Body of pancreas (tissue), 4 donors: ENCODE results near the gene MYL12B. TPM values are rescaled to one million over a fixed set of nuclear protein-coding genes. Genes with fewer than 3 reads are reported as not detected.

ENCODE experiments used
- ATAC-seq: fragments of 150-250 bp; one replicate; pipeline ENCODE4 v1.9.1; 2016
- DNase-seq, 4 donors: peaks; one replicate each; pipeline ENCODE4 v3.0.0-alpha.2; 2019
- H3K27ac ChIP-seq, 4 donors: fragments of 200-600 bp; sonication (generic); 1 replicate in 3 of 4; 2 replicates in 1 of 4; pipeline versions ENCODE4 v1.5.1 to v1.6.1; 2016 to 2019; ENCODE audit warnings: mild to moderate bottlenecking in 1 of 4, mixed read lengths in 1 of 4, moderate library complexity in 1 of 4
- H3K27me3 ChIP-seq, 2 donors: fragments of 200-600 bp; sonication (generic); one replicate each; pipeline ENCODE4 v1.6.0; 2016; ENCODE audit warnings: mild to moderate bottlenecking in 1 of 2
- H3K36me3 ChIP-seq, 2 donors: fragments of 200-600 bp; sonication (generic); replicated peaks in 1 of 2; 2 replicates each; pipeline ENCODE4 v1.5.1; 2016; ENCODE audit warnings: low read depth in 2 of 2; ENCODE audit not compliant: insufficient read depth in 1 of 2
- H3K4me1 ChIP-seq: fragments of 200-600 bp; sonication (generic); one replicate; pipeline ENCODE4 v1.6.0; 2016
- H3K4me3 ChIP-seq, 2 donors: fragments of 200-600 bp; sonication (generic); 1 replicate in 1 of 2; 2 replicates in 1 of 2; pipeline ENCODE4 v1.5.1; 2016 to 2019
- H3K9me3 ChIP-seq, 3 donors: fragments of 200-600 bp; sonication (generic); 1 replicate in 2 of 3; 2 replicates in 1 of 3; pipeline ENCODE4 v1.5.1; 2016
- CTCF ChIP-seq, 7 experiments: fragments of 450-650 bp in 4 of 7; fragments of 200-600 bp in 3 of 7; sonication (generic) in 3 of 7; IDR thresholded peaks; one replicate each; pipeline ENCODE4 v1.5.1; 2016 to 2019; ENCODE audit warnings: antibody characterized with exemption in 7 of 7
- POLR2A ChIP-seq, 3 donors: fragments of 450-650 bp; IDR thresholded peaks; one replicate each; pipeline ENCODE4 v1.6.1; 2016; ENCODE audit warnings: antibody characterized with exemption in 3 of 3, mild to moderate bottlenecking in 2 of 3
- WGBS, 2 donors: methylation state at CpG; one replicate each; pipeline ENCODE4 v1.1.5; 2017; 5-methylcytosine and 5-hydroxymethylcytosine counted together
- intact Hi-C: fragments of 100-400 bp; cut with DNase I; formaldehyde crosslinking; loops from one replicate; pipeline ENCODE4 v1.15.1; 2023
- total RNA-seq, 2 donors: library from RNA; depleted of rRNA; stranded (reverse); fragments of >200 nt; gene quantifications; one replicate each; pipeline ENCODE4 v1.1.0, GENCODE V29; 2016

Gene MYL12B
- total RNA-seq: 100 to 1,000 TPM in 1 of 2 donors, 10 to 100 TPM in 1; 84.7 to 121 TPM

GRCh38 chr18:3261373-3262233 is at the start of gene MYL12B:
Gene MYL12B, plus strand, starts transcription at chr18:3262133. Its CDS starts 10,766 bp downstream, at chr18:3272899.
- H3K27me3 ChIP-seq: no peaks in the 10 kb centered on the region
- H3K4me3 ChIP-seq: peak within 1 kb of the TSS; percentile 83 to 90
- peak; percentile 89 for ATAC-seq
- whole genome bisulfite sequencing, 2 donors: 0% methylated on average over 19 to 83 of the region's 84 CpGs
- DNase-seq: peak; percentile 76 to 80 (median 78)
- H3K9me3 ChIP-seq: no peaks in the 10 kb centered on the region
- intact Hi-C loops: no loop called here
- peaks cover 62% of the 10 kb centered on the region for H3K4me1 ChIP-seq
- H3K27ac ChIP-seq: peak within 1 kb of the TSS; percentile 95 to 99 (median 98)
- TF ChIP-seq CTCF (IDR thresholded peaks at IDR 0.05) (peak in 3 of 7 experiments; percentile 13 to 17 (median 17)), POLR2A (IDR thresholded peaks at IDR 0.05) (peak; percentile 76 to 94 (median 93))
- H3K36me3 ChIP-seq: peaks cover 0 to 2% of the 10 kb centered on the region in 2 donors

GRCh38 chr18:3212657-3213056 is 49.3 kb upstream of the MYL12B start:
- WGBS, 2 donors: 14 to 36% methylated on average over 4 of the region's 4 CpGs
- intact Hi-C loops: no loop called here
- Histone ChIP-seq H3K4me1 (peaks cover 66% of the 10 kb centered on the region), H3K9me3 (no peaks in the 10 kb centered on the region), H3K4me3 (no peak overlapping the region), H3K27me3 (no peaks in the 10 kb centered on the region), H3K27ac (peak overlapping the region; percentile 56 to 77 (median 66)), H3K36me3 (no peaks in the 10 kb centered on the region)
- DNase-seq: no peak
- no peak for ATAC-seq
- TF ChIP-seq POLR2A (IDR thresholded peaks at IDR 0.05) (no peak), CTCF (IDR thresholded peaks at IDR 0.05) (no peak)

GRCh38 chr18:3213300-3214059 is 48.5 kb upstream of the MYL12B start:
- Histone ChIP-seq H3K4me3 (no peak overlapping the region), H3K27ac (peak overlapping the region; percentile 56 to 77 (median 66)), H3K36me3 (no peaks in the 10 kb centered on the region), H3K9me3 (no peaks in the 10 kb centered on the region), H3K4me1 (peaks cover 68% of the 10 kb centered on the region), H3K27me3 (no peaks in the 10 kb centered on the region)
- DNase-seq (peak in 1 of 4 donors; percentile 33), ATAC-seq (peak; percentile 50)
- no peak for TF ChIP-seq POLR2A (IDR thresholded peaks at IDR 0.05)
- no peak for TF ChIP-seq CTCF (IDR thresholded peaks at IDR 0.05)
- intact Hi-C loops: no loop called here
- WGBS, 2 donors: 13 to 17% methylated on average over 6 of the region's 6 CpGs

DNA sequence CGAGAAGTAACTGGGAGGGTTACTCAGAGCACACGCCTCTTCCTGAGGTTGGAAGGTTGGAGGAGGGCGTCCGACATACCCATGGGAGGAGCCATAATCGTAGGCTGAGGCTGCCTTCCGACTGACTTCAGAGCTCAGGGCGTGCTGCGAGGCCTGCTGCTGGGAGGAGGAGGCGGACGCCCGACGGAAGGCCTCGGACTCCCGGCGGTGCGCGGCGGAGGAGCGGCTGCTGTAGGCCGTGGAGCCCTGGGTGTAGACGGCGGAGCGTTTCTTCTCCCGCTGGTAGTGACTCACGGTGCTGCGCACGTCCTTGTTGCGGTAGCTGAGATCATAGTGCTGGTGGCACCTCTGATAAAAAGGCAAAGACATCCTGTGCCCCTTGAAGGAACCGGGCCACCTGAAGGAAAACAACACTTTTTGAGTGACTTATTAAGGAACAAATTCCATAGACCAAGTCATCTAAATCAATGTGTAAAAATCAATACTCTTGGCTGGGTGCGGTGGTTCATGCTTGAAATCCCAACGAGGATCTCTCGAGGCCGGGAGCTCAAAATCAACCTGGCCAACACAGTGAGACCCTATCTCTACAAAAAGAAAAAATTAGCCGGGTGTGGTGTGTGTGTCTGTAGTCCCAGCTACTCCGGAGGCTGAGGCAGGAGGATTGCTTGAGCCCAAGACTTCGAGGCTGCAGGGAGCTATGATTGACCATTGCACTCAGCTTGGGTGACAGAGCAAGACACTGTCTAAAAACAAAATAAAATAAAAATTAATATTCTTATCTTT is 46.9 kb upstream of the MYL12B start:
- DNase-seq: no peak

More for the DNA sequence above, 46.9 kb upstream of the MYL12B start:
- intact Hi-C loops: no loop called here
- no peak for ATAC-seq
- peak overlapping the region in 2 of 4 donors; percentile 18 to 67 for H3K27ac ChIP-seq
- no peaks in the 10 kb centered on the region for H3K27me3 ChIP-seq
- no peak overlapping the region for H3K4me3 ChIP-seq
- H3K4me1 ChIP-seq: peaks cover 68% of the 10 kb centered on the region
- no peaks in the 10 kb centered on the region for H3K36me3 ChIP-seq
- no peaks in the 10 kb centered on the region for H3K9me3 ChIP-seq
- TF ChIP-seq CTCF (IDR thresholded peaks at IDR 0.05): no peak
- no peak for TF ChIP-seq POLR2A (IDR thresholded peaks at IDR 0.05)
- WGBS, 2 donors: 88 to 90% methylated on average over 35 to 36 of the region's 36 CpGs
